Suprapubic skin (tissue), 3 donors: ENCODE measurements around the gene DNAJC19.

ENCODE experiments used
- CTCF ChIP-seq, 2 donors: fragments of 200-600 bp in 1 of 2; fragments of 450-650 bp in 1 of 2; sonication (generic) in 1 of 2; IDR thresholded peaks; one replicate each; pipeline ENCODE4 v1.5.1; 2016 to 2019; ENCODE audit warnings: antibody characterized with exemption in 2 of 2, mild to moderate bottlenecking in 1 of 2, moderate library complexity in 1 of 2
- POLR2A ChIP-seq, 2 donors: fragments of 450-650 bp; IDR thresholded peaks; one replicate each; pipeline ENCODE4 v1.6.1; 2017; ENCODE audit warnings: antibody characterized with exemption in 2 of 2, mild to moderate bottlenecking in 2 of 2, moderate library complexity in 2 of 2

GRCh38 chr3:180940826-180941225 lies 48.7 kb downstream of the DNAJC19 start:
- TF ChIP-seq POLR2A (IDR thresholded peaks at IDR 0.05), result no peak
- TF ChIP-seq CTCF (IDR thresholded peaks at IDR 0.05), result no peak
